Fibroblast of the aortic adventitia (primary cell): Measurements from ENCODE around the gene SUGT1. TPM values are rescaled to one million over a fixed set of nuclear protein-coding genes. Genes with fewer than 3 reads are reported as not detected.

ENCODE experiments used
- DNase-seq: peaks from one replicate; pipeline ENCODE4 v3.0.0-alpha.2; 2010; ENCODE audit warnings: low read depth
- H3K4me3 ChIP-seq: 2 replicates; pipeline ENCODE4 v1.5.1; 2011; ENCODE audit warnings: low read depth, mild to moderate bottlenecking, control low read depth, low read length, moderate library complexity
- CTCF ChIP-seq: IDR thresholded peaks from 2 replicates; pipeline ENCODE4 v1.5.1; 2011; ENCODE audit warnings: mild to moderate bottlenecking, low read length, control low read depth, inconsistent platforms; ENCODE audit not compliant: insufficient read depth
- total RNA-seq: library from RNA; depleted of rRNA; stranded (reverse); fragments of >200 nt; gene quantifications from 2 replicates; pipeline ENCODE4 v1.2.3, GENCODE V29; 2012; ENCODE audit warnings: low replicate concordance

Gene SUGT1
- total RNA-seq, 1 donor: 52.1 TPM

GRCh38 chr13:52723181-52723580 is 70.5 kb downstream of the SUGT1 start:
- H3K4me3 ChIP-seq: no peak overlapping the region
- TF ChIP-seq CTCF: no peak
- DNase-seq: no peak

GRCh38 chr13:52725302-52725701 is 72.7 kb downstream of the SUGT1 start:
- H3K4me3 ChIP-seq: no peak overlapping the region
- no peak for TF ChIP-seq CTCF
- DNase-seq: no peak

- no peak for TF ChIP-seq CTCF
- no peak overlapping the region for H3K4me3 ChIP-seq
- DNase-seq: no peak
Observed at GRCh38 chr13:52726258-52726657, 73.6 kb downstream of the SUGT1 start.

DNA sequence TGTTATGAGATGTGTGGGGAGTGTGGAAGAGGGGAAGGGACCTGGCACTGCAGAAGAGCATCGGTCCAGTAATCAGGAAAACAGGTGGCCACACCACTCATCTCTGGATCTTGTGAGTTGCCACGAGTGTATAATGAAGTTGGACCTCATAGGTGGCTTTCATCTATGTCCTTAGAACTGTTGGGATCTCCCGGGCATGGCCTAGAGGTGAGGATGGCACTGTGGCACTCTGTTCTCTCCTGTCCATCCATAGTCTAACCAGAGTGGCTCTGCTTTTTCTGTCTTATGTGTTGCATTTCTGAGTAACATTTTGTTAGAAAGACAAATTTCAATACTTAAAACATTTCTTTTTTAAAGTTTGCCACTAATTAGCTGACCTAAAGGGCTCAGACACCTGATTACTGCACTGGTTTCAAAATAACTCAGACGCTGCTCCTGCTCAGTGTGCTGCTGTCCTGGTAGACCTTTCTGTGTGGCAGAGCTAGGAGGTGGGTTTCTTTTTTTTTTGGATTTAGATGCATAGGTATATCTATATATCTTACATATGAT is 81.5 kb downstream of the SUGT1 start:
- DNase-seq: no peak
- no peak for TF ChIP-seq CTCF
- no peak overlapping the region for H3K4me3 ChIP-seq

GRCh38 chr13:52736891-52737290 is 84.3 kb downstream of the SUGT1 start:
- no peak overlapping the region for H3K4me3 ChIP-seq
- DNase-seq: no peak
- TF ChIP-seq CTCF: no peak

DNA sequence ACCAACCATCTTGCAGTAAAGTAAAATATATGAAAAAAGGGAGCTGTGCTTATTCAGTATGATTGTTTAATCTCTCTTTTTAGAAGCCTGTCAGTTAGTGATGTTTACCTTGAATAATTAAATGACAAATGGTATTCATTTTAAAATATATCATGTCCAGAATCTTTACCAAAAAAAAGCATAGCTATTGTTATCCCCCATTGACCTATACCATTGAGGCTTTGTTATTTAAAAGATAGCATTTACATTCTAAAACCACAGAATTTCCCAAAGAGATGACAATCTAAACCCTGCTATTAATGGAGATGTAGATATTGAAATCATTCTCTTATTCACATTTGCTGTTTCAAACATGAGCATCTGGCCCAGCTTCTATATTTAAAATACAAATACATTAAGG is 84.8 kb downstream of the SUGT1 start:
- TF ChIP-seq CTCF: no peak

GRCh38 chr13:52737965-52738364 is 85.3 kb downstream of the SUGT1 start:
- no peak overlapping the region for H3K4me3 ChIP-seq
- no peak for TF ChIP-seq CTCF
- DNase-seq: no peak

More for the DNA sequence above, 84.8 kb downstream of the SUGT1 start:
- DNase-seq: no peak
- H3K4me3 ChIP-seq: no peak overlapping the region
